Suppressor macrophage (primary cell): Measurements from ENCODE around the gene SLC4A4.

Experiments
- DNase-seq, 4 experiments: peaks; one replicate each; pipeline ENCODE4 v3.0.0-alpha.2; 2020 to 2022

SLC4A4 gene

DNA sequence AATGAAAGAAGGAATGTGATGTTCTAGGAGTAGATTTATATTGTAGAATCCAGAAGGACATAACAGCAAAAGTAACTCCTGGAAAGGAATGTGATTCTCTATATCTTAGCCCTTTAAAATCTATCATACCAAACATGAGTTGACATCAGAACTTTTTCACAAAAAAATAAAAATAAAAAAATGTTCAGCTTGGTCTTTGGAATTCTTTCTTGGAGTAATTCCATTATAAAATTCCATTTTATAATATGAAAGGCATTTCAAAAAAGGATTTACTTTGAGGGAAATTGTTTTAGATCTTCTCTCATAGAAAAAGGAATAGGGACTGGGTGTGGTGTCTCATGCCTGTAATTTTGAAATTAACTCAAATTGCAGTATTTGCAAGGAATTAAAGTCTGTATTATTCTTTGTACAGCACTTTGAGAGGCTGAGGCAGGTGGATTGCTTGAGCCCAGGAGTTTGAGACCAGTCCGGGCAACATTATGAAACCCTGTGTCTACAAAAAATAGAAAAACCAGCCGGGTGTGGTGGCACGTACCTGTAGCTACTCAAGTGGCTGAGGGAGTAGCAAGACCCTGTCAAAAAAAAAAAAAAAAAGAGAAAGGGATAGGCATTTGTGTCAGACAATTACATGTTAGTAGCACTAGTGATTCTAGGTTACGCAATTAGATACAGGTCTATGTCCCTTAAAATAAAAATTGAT is 134.9 kb downstream of the SLC4A4 start:
- no peak for DNase-seq

DNA sequence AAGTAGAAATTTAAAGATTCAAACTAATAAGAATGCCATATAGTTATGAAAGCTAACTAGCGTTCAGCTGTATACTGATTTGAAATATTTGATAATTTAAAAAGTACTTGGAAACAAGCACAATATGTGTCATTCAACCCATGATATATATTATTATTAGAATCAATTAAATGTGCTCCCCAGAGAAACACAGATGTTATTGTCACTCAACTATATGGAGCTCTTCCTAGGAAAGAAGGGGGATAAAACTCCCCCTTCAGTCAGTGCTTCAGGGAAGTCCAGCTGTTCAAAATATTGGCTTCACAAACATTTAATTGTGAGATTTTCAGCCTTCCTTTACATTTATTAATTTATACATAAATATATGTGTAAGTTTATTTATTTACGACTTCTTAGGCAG is 135.9 kb downstream of the SLC4A4 start:
- DNase-seq = no peak

DNA sequence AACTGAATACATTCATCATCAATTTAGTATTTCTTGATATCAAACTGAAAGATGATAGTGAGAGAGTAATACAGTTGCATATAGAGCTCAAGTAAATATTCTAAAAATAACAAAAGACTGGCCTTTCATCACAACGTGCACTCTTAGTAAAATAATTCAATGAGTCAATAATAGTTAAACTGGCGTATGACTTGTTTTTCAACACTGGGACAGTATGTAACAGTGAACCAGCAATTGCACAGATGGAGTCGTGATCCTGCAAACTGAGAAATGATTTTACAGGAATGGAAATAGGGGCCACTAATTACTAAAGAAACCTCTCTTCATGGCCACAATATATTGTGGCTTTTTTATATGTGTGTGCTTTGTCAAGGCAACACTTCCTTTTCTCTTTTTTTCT is 137.4 kb downstream of the SLC4A4 start:
- DNase-seq = no peak

DNA sequence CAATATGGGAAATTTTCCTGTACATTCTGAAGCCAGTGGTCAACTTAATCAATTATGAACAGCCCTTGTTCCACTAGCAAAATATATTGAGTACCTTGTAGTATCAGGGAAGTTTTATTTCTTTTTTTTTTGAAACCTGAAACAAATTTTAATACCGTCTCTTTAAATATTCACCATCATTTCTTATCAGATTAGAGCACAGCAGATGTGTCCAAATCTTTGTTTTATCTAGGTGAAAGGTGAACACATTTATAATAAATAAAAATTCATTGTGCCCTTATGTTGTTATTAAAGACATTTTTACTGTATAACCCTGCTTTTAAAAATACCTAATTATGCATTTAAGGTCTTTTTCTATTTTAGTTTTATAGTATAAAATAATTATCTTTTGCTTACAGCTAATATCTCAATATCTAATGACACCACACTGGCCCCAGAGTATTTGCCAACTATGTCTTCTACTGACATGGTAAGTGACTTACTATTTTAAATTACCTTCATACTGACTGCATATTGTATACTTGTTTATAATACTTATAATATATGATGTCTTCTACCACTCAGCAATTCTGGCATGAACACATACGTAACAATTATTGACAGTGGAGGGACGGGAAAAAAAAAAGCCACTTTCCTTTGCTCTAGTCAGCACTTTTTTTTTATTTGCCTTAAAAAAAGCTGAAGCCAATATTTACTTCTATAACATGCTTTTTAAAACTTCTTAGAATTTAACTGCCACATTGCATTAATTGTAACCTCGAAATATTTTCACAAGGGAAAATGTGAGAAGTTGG is 147.9 kb downstream of the SLC4A4 start:
- DNase-seq = no peak

DNA sequence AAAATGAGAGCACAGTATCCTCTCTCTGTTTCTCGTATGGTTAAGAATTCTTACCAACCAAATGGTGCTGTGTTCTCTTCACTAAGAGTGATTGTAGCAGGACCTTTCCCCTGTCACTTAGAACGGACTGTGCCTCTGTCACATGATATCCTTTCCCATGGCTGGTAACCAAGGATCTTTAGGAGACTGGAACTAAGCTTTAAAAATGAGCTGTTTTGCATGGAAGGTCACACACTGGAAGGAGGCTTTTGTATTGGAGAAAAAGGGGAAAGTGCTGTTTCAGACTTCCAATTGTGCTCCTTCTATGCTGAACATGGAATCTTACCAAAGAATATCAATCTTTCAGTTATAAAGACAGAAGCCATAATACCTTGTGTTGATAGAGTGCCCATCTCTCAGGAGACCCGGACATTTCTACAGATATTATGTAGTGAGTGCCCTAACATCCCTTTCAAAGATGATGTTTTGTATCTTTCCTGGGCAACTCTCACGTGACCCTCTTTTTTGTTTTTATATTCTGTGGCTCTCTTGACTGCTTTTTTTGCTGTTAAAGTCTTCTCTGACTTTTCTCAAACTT is 148.6 kb downstream of the SLC4A4 start:
- no peak for DNase-seq

DNA sequence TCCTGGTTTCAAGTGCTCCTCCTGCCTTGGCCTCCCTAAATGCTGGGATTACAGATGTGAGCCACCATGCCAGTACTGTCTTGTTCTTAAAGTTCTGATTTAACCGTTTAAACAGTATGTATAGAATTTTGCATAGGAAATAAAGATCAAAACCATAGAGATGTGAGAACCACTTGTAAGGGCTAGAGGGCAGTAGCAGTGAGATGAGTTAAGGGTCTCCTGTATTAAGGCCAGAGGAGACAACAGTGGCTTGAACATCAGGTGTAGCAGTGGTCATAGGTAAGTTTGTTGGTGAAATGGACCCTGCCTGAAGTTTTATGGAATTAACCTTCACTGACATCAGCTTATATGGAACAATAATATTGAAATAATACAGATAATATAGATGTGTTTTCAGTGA is 155.7 kb downstream of the SLC4A4 start:
- DNase-seq = no peak

DNA sequence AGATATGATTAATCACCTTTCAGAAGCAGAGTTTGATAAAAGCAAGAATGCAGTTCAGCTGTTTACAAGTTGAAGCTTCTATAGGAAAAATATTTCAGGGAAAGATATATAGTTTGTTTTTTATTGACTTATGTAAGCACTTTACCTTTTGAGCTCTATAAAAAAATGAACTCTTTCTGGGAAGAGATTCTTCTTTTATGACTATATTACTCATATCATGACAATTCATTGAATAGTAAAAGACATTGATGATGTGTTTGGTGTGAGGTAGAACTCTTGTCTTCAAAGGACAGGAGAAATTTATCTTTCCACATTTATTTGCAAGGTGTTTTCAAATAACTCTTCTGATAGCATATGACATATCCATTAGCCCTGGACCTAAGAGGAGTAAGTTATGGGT is 156.6 kb downstream of the SLC4A4 start:
- no peak for DNase-seq

DNA sequence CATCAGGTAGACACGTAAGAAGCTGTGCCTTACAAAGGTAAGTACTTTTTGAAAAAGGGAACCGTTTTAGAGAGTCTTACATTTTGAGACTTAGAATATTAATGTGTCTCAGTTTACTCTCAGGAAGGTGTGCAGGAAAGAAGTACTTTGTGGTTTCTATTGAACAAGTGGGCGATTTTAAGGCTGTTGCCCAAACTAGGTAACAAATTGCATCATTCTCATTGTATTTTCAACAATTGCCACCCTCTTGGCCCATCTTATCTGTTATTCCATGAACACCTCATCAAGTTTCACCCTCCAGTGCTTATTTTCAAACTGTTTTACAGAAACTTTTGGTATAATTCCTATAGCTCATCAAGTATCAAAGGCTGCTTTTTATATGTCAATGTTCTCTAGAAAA is 158.3 kb downstream of the SLC4A4 start:
- no peak for DNase-seq

DNA sequence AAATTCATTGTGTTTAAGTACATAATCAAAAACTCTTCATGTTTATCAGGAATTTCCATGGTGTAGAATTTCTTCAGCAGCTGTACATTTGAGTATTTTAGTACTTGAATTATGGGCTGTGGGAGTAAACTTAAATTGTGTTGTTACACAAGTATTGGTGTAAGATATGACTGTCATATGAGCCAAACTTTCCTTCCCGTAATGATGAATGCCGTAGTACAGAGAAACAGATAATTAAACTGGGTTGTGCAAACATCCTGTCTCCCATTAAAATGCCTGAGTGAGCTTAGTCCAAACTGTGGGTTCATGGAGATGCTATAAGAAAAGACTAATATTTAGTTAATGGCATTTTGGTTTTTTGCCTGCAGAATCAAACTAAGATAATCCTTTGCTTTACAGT is 159.2 kb downstream of the SLC4A4 start:
- DNase-seq = no peak

DNA sequence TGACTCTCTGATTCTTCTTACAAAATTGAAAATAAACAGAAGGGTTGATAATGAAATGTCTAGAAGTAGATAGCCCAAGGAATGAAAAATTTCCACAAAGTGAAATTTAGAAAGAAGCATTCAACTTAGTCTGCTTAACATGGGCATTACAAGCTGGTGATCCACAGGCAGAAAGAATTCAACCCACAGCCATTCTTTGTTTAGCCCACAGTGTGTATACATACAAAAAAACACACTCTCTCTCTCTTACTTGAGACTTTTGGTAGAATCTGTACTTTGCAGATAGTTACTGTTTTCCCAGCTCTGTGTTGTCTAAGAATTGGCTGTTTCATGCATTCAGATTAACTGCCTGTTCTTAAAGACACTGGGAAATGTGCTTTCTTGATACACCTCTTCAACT is 159.8 kb downstream of the SLC4A4 start:
- no peak for DNase-seq

DNA sequence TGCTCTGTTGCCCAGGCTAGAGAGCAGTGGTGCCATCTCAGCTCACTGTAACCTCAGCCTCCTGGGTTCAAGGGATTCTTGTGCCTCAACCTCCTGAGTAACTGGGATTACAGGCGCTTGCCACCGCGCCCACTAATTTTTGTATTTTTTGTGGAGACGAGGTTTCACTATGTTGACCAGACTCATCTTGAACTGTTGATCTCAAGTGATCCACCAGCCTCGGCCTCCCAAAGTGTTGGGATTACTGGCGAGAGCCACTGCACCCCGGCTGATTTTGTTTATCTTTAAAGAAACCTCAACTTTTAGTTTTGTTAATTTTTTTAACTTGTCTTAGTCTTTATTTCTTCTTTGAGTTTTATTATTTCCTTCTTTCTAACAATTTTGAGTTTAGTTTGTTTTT is 163.2 kb downstream of the SLC4A4 start:
- no peak for DNase-seq

DNA sequence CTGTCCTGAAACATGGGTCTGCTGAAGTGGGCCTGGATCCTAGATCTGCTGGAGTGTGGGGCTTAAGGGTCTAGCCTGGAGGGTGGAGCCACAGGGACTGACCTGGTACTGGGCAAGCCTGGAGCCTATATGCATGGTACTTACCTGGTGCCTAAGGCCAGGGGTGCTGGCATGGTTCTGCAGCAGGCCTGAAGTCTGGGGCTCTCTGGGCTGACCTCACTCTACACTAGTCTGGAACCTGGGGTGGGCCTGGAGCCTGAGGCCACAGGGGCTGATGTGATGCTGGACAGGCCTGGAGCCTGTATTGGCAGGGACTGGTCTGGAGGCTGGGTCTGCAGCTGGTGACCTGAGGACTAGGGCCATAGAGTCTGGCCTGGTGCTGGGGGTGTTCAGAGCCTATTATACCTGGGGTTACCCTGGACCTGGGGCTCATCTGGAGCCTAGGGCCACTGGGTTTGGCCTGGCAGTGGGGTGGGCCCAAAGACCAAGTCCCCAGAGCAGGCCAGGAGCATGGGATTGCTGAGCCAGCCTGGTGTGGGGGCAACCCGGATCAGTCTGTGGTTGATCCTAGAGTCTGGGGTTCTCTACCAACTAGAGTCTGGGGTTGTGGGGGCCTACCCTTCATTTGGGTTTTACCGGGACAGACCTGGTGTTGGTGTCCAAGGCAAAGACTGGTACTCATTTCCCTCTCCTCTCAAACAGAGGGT is 179.6 kb downstream of the SLC4A4 start:
- DNase-seq = no peak

DNA sequence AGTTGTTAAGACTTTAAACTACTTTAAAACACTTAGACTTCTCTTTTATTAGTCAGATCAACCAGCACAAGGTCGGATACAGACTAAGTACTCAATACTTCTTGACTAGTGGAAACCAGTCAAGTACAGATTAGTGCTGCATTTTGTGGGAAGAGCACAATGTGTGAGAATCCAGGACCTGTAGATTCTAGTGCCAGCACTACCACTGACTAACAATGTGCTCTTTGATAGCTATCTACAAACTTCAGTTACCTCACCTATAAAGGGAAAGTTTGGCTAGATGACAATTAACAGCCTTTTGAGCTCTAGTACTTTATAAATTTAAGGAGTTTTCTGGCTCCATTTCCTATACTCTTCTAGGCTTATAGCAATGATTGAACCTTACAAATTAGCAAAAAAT is 181.5 kb downstream of the SLC4A4 start:
- no peak for DNase-seq

DNA sequence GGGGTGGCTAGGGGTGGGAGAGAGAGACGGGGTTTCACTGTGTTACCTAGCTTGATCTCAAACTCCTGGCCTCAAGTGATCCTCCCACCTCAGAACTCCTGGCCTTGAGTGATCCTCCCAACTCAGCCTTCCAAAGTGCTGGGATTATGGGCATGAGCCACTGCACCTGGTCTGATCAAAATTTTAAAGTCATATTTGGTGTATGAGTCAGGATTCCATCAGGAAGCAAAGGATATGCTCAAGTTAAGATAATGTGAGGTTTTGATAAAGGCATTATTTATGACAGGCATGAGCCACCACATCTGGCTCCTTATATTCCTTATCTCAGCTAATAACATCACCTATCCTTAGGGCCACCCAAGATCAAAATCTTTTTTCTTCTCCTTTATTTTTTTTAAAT is 182.0 kb downstream of the SLC4A4 start:
- no peak for DNase-seq

DNA sequence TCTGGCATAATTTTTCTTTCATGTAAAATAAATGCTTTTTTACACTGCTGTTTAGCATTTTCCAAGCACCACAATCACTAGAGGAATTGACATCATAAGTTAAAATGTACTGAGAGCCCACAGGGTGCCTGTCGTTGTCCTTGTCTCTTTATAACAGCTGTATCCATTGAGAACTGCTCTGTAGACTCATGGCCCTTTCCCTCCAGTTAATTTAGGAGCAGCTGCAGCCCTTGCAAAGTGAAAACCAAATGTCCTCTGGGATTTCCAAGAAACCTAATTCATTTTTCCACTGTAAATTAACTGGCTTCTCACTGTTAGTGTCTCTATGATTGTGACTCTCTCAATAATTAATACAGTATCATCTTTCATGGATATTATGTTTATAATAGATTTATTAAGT is 185.9 kb downstream of the SLC4A4 start:
- DNase-seq = no peak

DNA sequence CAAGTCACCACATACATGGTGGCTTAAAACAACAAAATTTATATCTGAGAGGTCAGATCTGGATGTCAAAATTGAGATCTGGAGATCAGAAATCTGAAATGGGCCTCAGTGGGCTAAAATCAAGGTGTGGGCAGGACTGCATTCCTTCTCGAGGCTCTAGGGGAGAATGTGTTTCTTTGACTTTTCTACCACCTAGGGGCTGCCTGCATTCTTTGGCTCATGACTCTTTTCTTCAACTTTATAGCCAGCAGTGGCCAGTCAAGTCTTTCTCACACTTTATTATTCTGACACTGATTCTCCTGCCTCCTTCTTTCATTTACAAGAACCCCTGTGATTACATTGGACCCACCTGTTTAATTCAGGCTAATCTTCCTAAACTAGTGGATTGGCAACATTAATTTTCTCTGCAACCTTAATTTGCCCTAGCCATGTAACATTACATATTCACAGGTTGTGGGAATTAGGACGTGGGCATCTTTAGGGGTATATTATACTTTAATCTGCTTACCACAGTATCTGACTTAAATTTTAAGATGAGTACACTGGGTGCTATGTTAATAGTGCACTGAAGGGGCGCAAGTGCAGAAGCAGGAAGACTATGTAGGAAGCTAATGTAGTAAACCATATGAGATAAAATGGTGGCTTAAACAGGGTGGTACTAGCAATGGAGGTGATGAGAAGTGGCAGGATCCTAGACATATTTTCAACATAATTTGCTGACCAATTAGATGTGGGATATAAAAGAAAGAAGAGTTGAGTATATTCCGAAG is 188.0 kb downstream of the SLC4A4 start:
- DNase-seq = no peak

DNA sequence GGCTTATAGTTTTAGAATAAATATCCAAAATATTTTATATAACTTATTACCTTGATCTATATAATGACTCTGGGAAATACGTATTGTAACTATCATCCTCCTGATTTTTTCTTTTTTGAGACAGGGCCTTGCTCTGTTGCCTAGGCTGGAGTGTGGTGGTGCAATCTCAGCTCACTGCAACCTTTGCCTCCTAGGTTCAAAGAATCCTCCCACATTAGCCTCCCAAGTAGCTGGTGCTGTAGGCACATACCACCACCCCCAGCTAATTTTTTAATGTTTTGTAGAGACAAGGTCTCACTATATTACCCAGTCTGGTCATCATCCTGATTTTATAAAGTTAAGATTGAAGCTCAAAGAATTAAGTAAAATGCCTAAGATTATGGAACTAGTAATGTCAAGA is 193.6 kb downstream of the SLC4A4 start:
- DNase-seq = no peak

DNA sequence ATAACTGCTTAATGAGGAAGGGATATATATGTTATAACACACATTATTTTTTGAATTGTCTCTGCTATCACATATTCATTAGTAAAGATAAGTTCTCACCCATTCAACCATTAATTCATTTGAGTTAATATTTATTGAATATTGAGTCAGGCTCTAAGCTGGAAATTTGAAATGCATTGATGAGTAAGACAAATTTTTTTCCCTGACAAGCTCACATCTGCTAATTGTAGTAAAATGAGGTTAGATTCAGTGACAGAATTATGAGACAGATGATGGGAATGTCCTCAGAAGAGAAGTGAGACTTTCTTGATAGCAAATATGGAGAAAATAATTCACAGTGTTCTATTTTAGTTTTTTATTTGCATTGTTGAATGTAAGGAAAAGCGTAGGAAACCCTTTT is 194.3 kb downstream of the SLC4A4 start:
- DNase-seq = no peak

DNA sequence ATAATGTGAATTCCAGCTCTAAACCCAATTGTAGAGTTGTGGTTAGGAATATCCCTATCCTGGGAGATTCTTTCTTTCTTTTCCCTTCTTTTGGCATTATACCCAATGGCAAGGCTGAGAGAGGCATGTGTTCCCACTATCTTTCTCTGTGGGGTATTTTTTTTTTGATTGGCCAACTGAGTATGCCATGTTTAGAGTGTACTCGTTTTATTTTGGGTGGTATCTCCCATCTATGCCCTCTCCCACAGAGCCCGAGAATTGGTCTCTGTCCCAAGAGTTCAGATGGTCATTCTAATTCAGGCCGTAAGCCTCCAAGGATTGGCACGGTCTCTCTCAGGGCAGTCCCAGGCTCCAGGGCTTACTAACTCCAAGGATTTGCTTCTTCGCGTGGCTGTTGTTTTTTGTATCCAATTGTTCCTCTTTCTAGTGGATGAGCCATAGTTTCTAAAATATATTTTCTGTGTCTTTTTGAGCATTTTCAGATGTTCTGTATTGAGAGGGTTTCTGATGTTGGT is 198.8 kb downstream of the SLC4A4 start:
- DNase-seq = no peak

DNA sequence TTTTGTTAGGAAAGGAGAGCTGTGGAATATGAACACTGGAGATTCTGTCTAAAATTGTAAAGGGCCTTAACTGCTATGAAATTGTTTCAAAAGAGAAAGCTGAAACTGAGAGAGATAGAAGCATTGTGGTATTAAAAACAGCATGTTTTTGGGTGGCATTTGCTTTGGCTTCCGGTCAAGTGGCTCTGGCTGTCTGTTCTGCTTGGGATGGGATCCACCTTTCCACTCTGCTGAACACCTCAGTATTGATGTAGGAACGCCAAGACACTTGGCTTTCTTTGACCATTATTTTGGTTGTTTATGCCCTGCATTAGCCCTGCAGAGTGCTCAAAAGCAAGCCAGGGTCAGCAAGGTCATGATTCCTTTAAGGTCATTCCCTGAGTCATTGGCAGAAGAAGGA is 199.7 kb downstream of the SLC4A4 start:
- DNase-seq = no peak

DNA sequence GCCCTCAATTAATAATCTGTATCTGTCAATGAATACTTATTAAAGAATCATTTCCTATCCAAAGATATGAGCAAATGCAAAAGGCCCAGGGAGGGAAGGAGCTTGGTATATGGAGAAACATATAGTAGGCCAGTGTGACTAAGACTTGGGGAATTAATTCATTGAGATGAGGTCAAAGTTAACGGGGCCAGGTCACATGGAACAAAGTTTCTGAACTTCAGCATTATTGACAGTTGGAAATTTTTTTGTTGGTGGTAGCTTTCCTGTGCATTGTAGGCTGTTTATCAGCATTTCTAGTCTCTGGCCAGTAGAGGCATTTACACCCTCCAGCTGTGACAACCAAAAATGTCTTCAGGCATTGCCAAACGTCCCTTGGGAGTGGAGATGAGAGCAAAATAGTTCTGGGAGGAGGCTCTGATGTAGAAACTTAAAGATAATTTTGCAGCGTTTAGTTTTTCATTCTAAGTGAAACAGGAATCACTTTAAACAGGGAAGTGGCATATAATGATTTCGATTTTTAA is 202.0 kb downstream of the SLC4A4 start:
- DNase-seq = no peak

DNA sequence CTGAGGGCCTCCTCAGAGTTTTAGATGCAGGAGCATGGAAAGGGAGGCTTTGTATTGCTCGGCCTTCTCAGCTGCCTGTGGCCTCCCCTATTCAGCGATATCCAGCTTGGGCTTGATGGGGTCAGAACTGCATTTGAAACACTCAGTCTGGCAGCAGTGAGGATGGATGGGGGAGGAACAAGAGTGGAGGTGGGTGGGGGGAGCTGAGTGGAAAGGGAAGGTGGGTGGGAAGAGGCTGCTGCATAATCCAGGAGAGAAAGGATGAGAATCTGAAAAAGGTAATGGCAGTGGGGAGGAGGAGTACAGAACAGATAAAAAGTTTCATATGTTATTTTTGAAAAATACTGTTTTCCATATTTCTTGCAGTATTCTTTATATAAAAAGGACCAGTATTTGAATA is 202.7 kb downstream of the SLC4A4 start:
- no peak for DNase-seq
